A549 (cell line): Measurements from ENCODE around the gene STT3B. TPM values are rescaled to one million over a fixed set of nuclear protein-coding genes. Genes with fewer than 3 reads are reported as not detected.

Experiments used
- ATAC-seq, 2 experiments: fragments of 200-7000 bp in 1 of 2; fragments of >200 bp in 1 of 2; cut with Nextera tagmentation in 1 of 2; cut with Tn5 transposase in 1 of 2; 3 replicates each; pipeline versions ENCODE4 v1.8.0 to v1.9.1; 2018 to 2020; ENCODE audit warnings: mild to moderate bottlenecking in 1 of 2, moderate library complexity in 1 of 2
- CTCF ChIA-PET: fragments of 300-600 bp; sonication (Branson Sonifier 250); formaldehyde crosslinking; extraction: SDS; loops from one replicate; lab custom pipeline; 2021; ENCODE audit warnings: antibody characterized with exemption, inconsistent platforms; lab: Yijun Ruan, JAX
- POLR2A ChIA-PET: fragments of 350-600 bp; formaldehyde crosslinking; extraction: SDS; loops from one replicate; lab custom pipeline; 2021; ENCODE audit warnings: antibody characterized with exemption, inconsistent platforms; lab: Yijun Ruan, JAX
- DNase-seq, 2 experiments: peaks; one replicate each; pipeline versions ENCODE4 v3.0.0 to v3.0.0-alpha.2; 2011 to 2016; ENCODE audit warnings: low read depth in 1 of 2, low spot score in 1 of 2
- FAIRE-seq: peaks from 2 replicates; lab custom pipeline; 2011; peaks lifted over from hg19 to GRCh38; lab: Jason Lieb, UNC
- H3K27ac ChIP-seq, 2 experiments: fragments of >200 bp; sonication (Bioruptor Twin); formaldehyde crosslinking; 3 replicates each; pipeline ENCODE4 v1.5.1; 2016 to 2017
- H3K4me1 ChIP-seq: fragments of >200 bp; sonication (Bioruptor Twin); formaldehyde crosslinking; 3 replicates; pipeline ENCODE4 v1.6.1; 2016
- H3K4me2 ChIP-seq: fragments of >200 bp; sonication (Bioruptor Twin); formaldehyde crosslinking; 3 replicates; pipeline ENCODE4 v1.6.1; 2016
- H3K4me3 ChIP-seq: fragments of >200 bp; sonication (Bioruptor Twin); formaldehyde crosslinking; 3 replicates; pipeline ENCODE4 v1.5.1; 2016
- H3K9me3 ChIP-seq: fragments of >200 bp; sonication (Bioruptor Twin); formaldehyde crosslinking; 3 replicates; pipeline ENCODE4 v1.6.1; 2016
- BCL3 ChIP-seq: fragments of >200 bp; sonication (Bioruptor Twin); formaldehyde crosslinking; IDR thresholded peaks from 3 replicates; pipeline ENCODE4 v1.6.1; 2016
- CBX8 ChIP-seq: fragments of 200-600 bp; sonication (generic); IDR thresholded peaks from 2 replicates; pipeline ENCODE4 v1.6.1; 2016
- CEBPB ChIP-seq, 2 experiments: fragments of >200 bp in 1 of 2; sonication (Bioruptor Twin) in 1 of 2; formaldehyde crosslinking in 1 of 2; IDR thresholded peaks; 2 replicates each; pipeline ENCODE4 v1.6.1; 2012 to 2016
- CHD2 ChIP-seq: fragments of 150-350 bp; IDR thresholded peaks from 2 replicates; pipeline ENCODE4 v1.6.1; 2014; ENCODE audit warnings: low read length; ENCODE audit not compliant: partially characterized antibody
- CHD4 ChIP-seq: fragments of 200-600 bp; sonication (generic); IDR thresholded peaks from 2 replicates; pipeline ENCODE4 v1.6.1; 2016; ENCODE audit warnings: antibody characterized with exemption, mild to moderate bottlenecking, borderline replicate concordance
- E2F6 ChIP-seq: IDR thresholded peaks from 2 replicates; pipeline ENCODE4 v1.6.1; 2012; ENCODE audit warnings: low read depth, borderline replicate concordance
- EHF ChIP-seq: fragments of 250-450 bp; sonication (Bioruptor Pico); IDR thresholded peaks from 2 replicates; pipeline ENCODE4 v1.5.0; 2020; ENCODE audit warnings: mild to moderate bottlenecking
- FOSB ChIP-seq: fragments of 250-450 bp; sonication (Bioruptor Pico); IDR thresholded peaks from 2 replicates; pipeline ENCODE4 v1.5.0; 2020; ENCODE audit warnings: mild to moderate bottlenecking, moderate library complexity
- FOSL2 ChIP-seq, 2 experiments: fragments of 450-650 bp in 1 of 2; fragments of >200 bp in 1 of 2; sonication (Bioruptor Twin) in 1 of 2; formaldehyde crosslinking; IDR thresholded peaks; 2 replicates each; pipeline versions ENCODE4 v1.5.0 to v1.6.1; 2016 to 2020; ENCODE audit warnings: mild to moderate bottlenecking in 1 of 2, moderate library complexity in 1 of 2
- HDAC2 ChIP-seq: fragments of 200-600 bp; sonication (generic); IDR thresholded peaks from 2 replicates; pipeline ENCODE4 v1.6.1; 2016
- HES2 ChIP-seq: fragments of >200 bp; sonication (Bioruptor Twin); formaldehyde crosslinking; IDR thresholded peaks from 2 replicates; pipeline ENCODE4 v1.6.1; 2016
- HOXA7 ChIP-seq: fragments of 250-450 bp; sonication (Bioruptor Pico); IDR thresholded peaks from 2 replicates; pipeline ENCODE4 v1.5.0; 2020; ENCODE audit warnings: mild to moderate bottlenecking, moderate library complexity
- HOXB5 ChIP-seq: fragments of 250-450 bp; sonication (Bioruptor Pico); IDR thresholded peaks from 2 replicates; pipeline ENCODE4 v1.5.0; 2020; ENCODE audit warnings: mild to moderate bottlenecking, moderate library complexity
- JUN ChIP-seq, 2 experiments: fragments of >200 bp; sonication (Bioruptor Twin); formaldehyde crosslinking; IDR thresholded peaks; 2 replicates in 1 of 2; 3 replicates in 1 of 2; pipeline ENCODE4 v1.6.1; 2016 to 2017
- JUNB ChIP-seq: fragments of >200 bp; sonication (Bioruptor Twin); formaldehyde crosslinking; IDR thresholded peaks from 2 replicates; pipeline ENCODE4 v1.6.1; 2016
- KDM5A ChIP-seq: fragments of 200-600 bp; sonication (generic); IDR thresholded peaks from 2 replicates; pipeline ENCODE4 v1.6.1; 2016; ENCODE audit warnings: antibody characterized with exemption, mild to moderate bottlenecking
- MAFK ChIP-seq: fragments of 450-650 bp; IDR thresholded peaks from 2 replicates; pipeline ENCODE4 v1.6.1; 2014; ENCODE audit not compliant: partially characterized antibody
- MAZ ChIP-seq: fragments of 150-350 bp; IDR thresholded peaks from 2 replicates; pipeline ENCODE4 v1.6.1; 2014; ENCODE audit warnings: antibody characterized with exemption, low read depth, low read length, borderline replicate concordance
- MYC ChIP-seq: IDR thresholded peaks from 2 replicates; pipeline ENCODE4 v1.6.1; 2012; ENCODE audit warnings: mild to moderate bottlenecking, inconsistent platforms, low read length, improper control_type of control experiment, borderline replicate concordance
- NR3C1 ChIP-seq: fragments of >200 bp; sonication (Bioruptor Twin); formaldehyde crosslinking; IDR thresholded peaks from 3 replicates; pipeline ENCODE4 v1.6.1; 2017
- PBX3 ChIP-seq: IDR thresholded peaks from 2 replicates; pipeline ENCODE4 v1.6.1; 2012
- PHF8 ChIP-seq: fragments of 200-600 bp; sonication (generic); IDR thresholded peaks from 2 replicates; pipeline ENCODE4 v1.6.1; 2016; ENCODE audit warnings: low read depth, mild to moderate bottlenecking, antibody characterized with exemption, moderate library complexity, borderline replicate concordance
- REST ChIP-seq: fragments of 200-600 bp; sonication (generic); IDR thresholded peaks from 2 replicates; pipeline ENCODE4 v1.6.1; 2016; ENCODE audit warnings: antibody characterized with exemption, mild to moderate bottlenecking, moderate library complexity
- RFX5 ChIP-seq: fragments of 450-650 bp; IDR thresholded peaks from 2 replicates; pipeline ENCODE4 v1.7.1; 2014; ENCODE audit warnings: antibody characterized with exemption, mild to moderate bottlenecking, moderate library complexity
- SREBF2 ChIP-seq: fragments of 450-650 bp; IDR thresholded peaks from 2 replicates; pipeline ENCODE4 v1.6.1; 2014; ENCODE audit warnings: mild to moderate bottlenecking, moderate library complexity
- ZC3H11A ChIP-seq: fragments of 450-650 bp; IDR thresholded peaks from 2 replicates; pipeline ENCODE4 v1.6.1; 2014; ENCODE audit warnings: antibody characterized with exemption, mild to moderate bottlenecking
- ZFP36 ChIP-seq: fragments of 450-650 bp; IDR thresholded peaks from 2 replicates; pipeline ENCODE4 v1.6.1; 2014; ENCODE audit warnings: borderline replicate concordance; ENCODE audit not compliant: partially characterized antibody
- ZNF302 ChIP-seq: fragments of 250-450 bp; sonication (Bioruptor Pico); IDR thresholded peaks from 2 replicates; pipeline ENCODE4 v1.9.0; 2021; ENCODE audit warnings: inconsistent platforms, mild to moderate bottlenecking, moderate library complexity
- WGBS: methylation state at CpG from one replicate; pipeline ENCODE4 v1.1.6; 2017; ENCODE audit errors: missing lambda C conversion rate; 5-methylcytosine and 5-hydroxymethylcytosine counted together
- polyA plus RNA-seq, 4 experiments: library from polyadenylated mRNA; depleted of rRNA in 3 of 4; stranded (reverse); fragments of >200 nt; fragmentation: RNase III in 1 of 4; extraction: RNeasy Plus Mini Kit Qiagen cat#74134 plus additional on column Dnase treatment in 1 of 4; gene quantifications; 2 replicates in 3 of 4; 3 replicates in 1 of 4; pipeline ENCODE4 v1.2.3, GENCODE V29; 2011 to 2017
- TF ChIP-seq, protein P1 (sequence below): fragments of 250-450 bp; sonication (Bioruptor Pico); IDR thresholded peaks from 2 replicates; pipeline ENCODE4 v1.5.0; 2020; ENCODE audit warnings: low read depth, mild to moderate bottlenecking, moderate library complexity
- TF ChIP-seq, protein P2 (sequence below): fragments of >200 bp; sonication (Bioruptor Twin); formaldehyde crosslinking; IDR thresholded peaks from 3 replicates; pipeline ENCODE4 v1.5.1; 2016

Gene STT3B
- polyA plus RNA-seq, 2 of the 4 experiments (the other 2 are of a cell fraction) = 92.1 to 171 TPM

DNA sequence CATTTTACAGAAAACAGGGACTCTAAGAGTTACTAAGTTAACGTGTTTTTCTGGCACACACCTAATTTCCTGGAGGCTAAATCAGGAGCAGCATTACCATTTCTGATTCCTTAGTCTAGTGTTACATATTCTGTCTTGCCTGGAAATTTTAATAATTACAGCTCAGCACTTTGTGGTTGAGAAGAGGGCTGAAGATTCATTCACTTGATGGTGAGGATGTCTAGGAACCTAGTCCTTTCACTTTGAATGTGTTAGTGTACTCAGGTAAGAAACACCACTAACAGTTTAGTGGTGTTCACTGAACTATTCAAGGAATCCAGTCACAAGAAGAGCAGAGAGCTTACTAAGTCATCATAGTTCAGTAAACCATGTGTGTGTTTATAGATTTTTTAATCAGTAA is 102.8 kb downstream of the STT3B start:
- ATAC-seq (no peak), DNase-seq (no peak), FAIRE-seq (no peak)
- CTCF ChIA-PET = interaction anchor here (1.0 kb wide), 1 partner anchor 9 kb away, joined by 3 read pairs; no protein-coding TSS in a partner anchor
- Histone ChIP-seq H3K4me3 (no peak overlapping the region), H3K4me2 (no peak overlapping the region)
- TF ChIP-seq ZNF302 (CRISPR knock-in tag) (no peak), CEBPB (IDR thresholded peaks at IDR 0.05) (no peak), FOSL2 (IDR thresholded peaks at IDR 0.05) (no peak), FOSL2 (CRISPR knock-in tag; IDR thresholded peaks at IDR 0.05) (no peak), NR3C1 (no peak), ZC3H11A (no peak), HOXB5 (CRISPR knock-in tag) (no peak), RFX5 (no peak), HES2 (no peak), MAFK (no peak), E2F6 (no peak), CHD4 (no peak)
- TF ChIP-seq, protein P1, sequence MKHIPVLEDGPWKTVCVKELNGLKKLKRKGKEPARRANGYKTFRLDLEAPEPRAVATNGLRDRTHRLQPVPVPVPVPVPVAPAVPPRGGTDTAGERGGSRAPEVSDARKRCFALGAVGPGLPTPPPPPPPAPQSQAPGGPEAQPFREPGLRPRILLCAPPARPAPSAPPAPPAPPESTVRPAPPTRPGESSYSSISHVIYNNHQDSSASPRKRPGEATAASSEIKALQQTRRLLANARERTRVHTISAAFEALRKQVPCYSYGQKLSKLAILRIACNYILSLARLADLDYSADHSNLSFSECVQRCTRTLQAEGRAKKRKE (CRISPR knock-in tag) = no peak
- TF ChIP-seq, all 56 proteins: peak for 0
- POLR2A ChIA-PET = no interaction called here
- Histone ChIP-seq H3K9me3 (no peaks in the 10 kb centered on the region), H3K4me1 (peaks cover 6% of the 10 kb centered on the region; the same call in 1 of the 3 replicates), H3K27ac (no peak overlapping the region)
- 88% methylated on average over 1 of the region's 1 CpG for WGBS

GRCh38 chr3:31636049-31636448 is 103.3 kb downstream of the STT3B start:
- ChIA-PET CTCF (interaction anchor here (1.0 kb wide), 1 partner anchor 8 kb away, joined by 3 read pairs; no protein-coding TSS in a partner anchor), POLR2A (no interaction called here)
- H3K4me3 ChIP-seq = no peak overlapping the region
- ATAC-seq = no peak
- H3K4me1 ChIP-seq = peaks cover 6% of the 10 kb centered on the region; the same call in 1 of the 3 replicates
- WGBS = 95% methylated on average over 4 of the region's 4 CpGs
- H3K27ac ChIP-seq = no peak overlapping the region
- DNase-seq = no peak
- H3K9me3 ChIP-seq = no peaks in the 10 kb centered on the region
- H3K4me2 ChIP-seq = no peak overlapping the region
- TF ChIP-seq JUNB (no peak), FOSB (CRISPR knock-in tag) (no peak), PBX3 (no peak), HOXA7 (CRISPR knock-in tag) (no peak), BCL3 (no peak), KDM5A (no peak), HDAC2 (no peak), CHD4 (no peak), SREBF2 (no peak), CHD2 (no peak), PHF8 (no peak), REST (no peak), MAZ (no peak), MYC (no peak), JUN (IDR thresholded peaks at IDR 0.05) (no peak), ZFP36 (no peak), EHF (CRISPR knock-in tag) (no peak), CBX8 (no peak)
- TF ChIP-seq, protein P2, sequence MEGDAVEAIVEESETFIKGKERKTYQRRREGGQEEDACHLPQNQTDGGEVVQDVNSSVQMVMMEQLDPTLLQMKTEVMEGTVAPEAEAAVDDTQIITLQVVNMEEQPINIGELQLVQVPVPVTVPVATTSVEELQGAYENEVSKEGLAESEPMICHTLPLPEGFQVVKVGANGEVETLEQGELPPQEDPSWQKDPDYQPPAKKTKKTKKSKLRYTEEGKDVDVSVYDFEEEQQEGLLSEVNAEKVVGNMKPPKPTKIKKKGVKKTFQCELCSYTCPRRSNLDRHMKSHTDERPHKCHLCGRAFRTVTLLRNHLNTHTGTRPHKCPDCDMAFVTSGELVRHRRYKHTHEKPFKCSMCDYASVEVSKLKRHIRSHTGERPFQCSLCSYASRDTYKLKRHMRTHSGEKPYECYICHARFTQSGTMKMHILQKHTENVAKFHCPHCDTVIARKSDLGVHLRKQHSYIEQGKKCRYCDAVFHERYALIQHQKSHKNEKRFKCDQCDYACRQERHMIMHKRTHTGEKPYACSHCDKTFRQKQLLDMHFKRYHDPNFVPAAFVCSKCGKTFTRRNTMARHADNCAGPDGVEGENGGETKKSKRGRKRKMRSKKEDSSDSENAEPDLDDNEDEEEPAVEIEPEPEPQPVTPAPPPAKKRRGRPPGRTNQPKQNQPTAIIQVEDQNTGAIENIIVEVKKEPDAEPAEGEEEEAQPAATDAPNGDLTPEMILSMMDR = no peak
- no peak for FAIRE-seq
